Measurements from ENCODE around the gene HDAC7. TPM values are rescaled to one million over a fixed set of nuclear protein-coding genes. Genes with fewer than 3 reads are reported as not detected.

Gene HDAC7
- total RNA-seq, 1 experiment from 2014 or later: 44.2 TPM

DNA sequence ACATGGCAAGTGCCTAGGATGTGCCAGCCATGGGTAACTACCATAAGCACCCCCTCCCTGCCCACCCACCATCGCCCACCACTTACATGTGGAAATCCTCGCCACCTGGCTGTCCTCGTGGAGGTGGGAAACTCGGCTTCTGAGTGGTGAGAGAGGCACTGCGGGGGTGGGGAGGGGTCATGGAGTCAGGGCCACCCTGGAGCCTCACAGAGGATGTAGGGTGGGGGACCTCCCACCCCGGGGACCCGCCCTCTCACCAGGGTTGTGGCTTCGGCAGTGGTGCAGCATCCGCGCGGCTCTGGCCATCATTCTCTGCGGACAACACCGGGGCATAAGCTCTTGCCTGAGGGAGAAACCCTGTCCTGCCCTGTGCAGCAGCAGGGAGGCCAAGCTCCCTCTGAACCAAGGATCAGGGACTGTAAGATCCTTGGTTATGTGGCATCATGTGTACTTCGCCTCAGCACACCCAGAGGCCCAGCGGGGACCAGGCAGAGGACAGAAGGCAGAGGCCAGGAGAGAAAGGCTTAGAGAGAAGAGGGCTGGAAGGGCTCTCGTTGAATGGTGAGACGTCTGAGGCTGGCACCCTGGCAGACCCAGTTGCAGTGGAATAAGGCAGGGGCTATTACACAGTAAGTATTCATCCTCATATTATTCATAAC, 81.6 kb downstream of the HDAC7 start:
- ChIA-PET CTCF (no interaction called here), POLR2A (ENCODE audit: unreplicated experiment) (no interaction called here)
- H3K9ac ChIP-seq (ENCODE audit: low read length): no peak overlapping the region

GRCh38 chr12:47736877-47737676, 82.6 kb downstream of the HDAC7 start:
- no peaks in the 10 kb centered on the region for H4K20me1 ChIP-seq (ENCODE audit: low read length)
- no peaks in the 10 kb centered on the region for H3K27me3 ChIP-seq (ENCODE audit: low read length)
- DNase-seq (no peak), ATAC-seq (no peak; the same call in 1 of the 2 replicates)
- intact Hi-C loops (cut with micrococcal nuclease): no loop called here
- no peaks in the 10 kb centered on the region for H3K36me3 ChIP-seq (ENCODE audit: low read depth, low read length)
- no peaks in the 10 kb centered on the region for H3K79me2 ChIP-seq (ENCODE audit: low read length)
- no peak overlapping the region for H3K4me3 ChIP-seq (ENCODE audit: low read length)
- H3K4me1 ChIP-seq (ENCODE audit: insufficient read depth, low read length): peaks cover 9% of the 10 kb centered on the region; the same call in 1 of the 2 replicates
- no peaks in the 10 kb centered on the region for H3F3A ChIP-seq (ENCODE audit: low read length, unreplicated experiment)
- ChIA-PET CTCF (no interaction called here), POLR2A (ENCODE audit: unreplicated experiment) (interaction anchor here (0.7 kb wide), 1 partner anchor 22 kb away, joined by 3 read pairs; the partner anchor contains the start of gene RAPGEF3)
- no peak overlapping the region for H2AFZ ChIP-seq (ENCODE audit: low read length)
- H3K4me2 ChIP-seq (ENCODE audit: low read length): no peak overlapping the region
- no peaks in the 10 kb centered on the region for H3K9me2 ChIP-seq (replicated peaks; ENCODE audit: low read length)
- no peak overlapping the region for H3K9ac ChIP-seq (ENCODE audit: low read length)
- no TSS peak for BruUV-seq (replicated peaks)
- no peaks in the 10 kb centered on the region for H3K9me3 ChIP-seq (ENCODE audit: low read length)
- no peak overlapping the region for H3K27ac ChIP-seq (ENCODE audit: low read length)
- no peak for TF ChIP-seq CTCF (conservative IDR thresholded peaks at IDR 0.05; ENCODE audit: low read depth, low read length)

More for the DNA sequence above, 81.6 kb downstream of the HDAC7 start:
- Histone ChIP-seq H3K27ac (ENCODE audit: low read length) (no peak overlapping the region), H3K9me2 (replicated peaks; ENCODE audit: low read length) (no peaks in the 10 kb centered on the region), H3K4me1 (ENCODE audit: insufficient read depth, low read length) (peaks cover 13% of the 10 kb centered on the region; the same call in 1 of the 2 replicates), H3K4me2 (ENCODE audit: low read length) (no peak overlapping the region), H3K9me3 (ENCODE audit: low read length) (no peaks in the 10 kb centered on the region), H2AFZ (ENCODE audit: low read length) (no peak overlapping the region), H3K79me2 (ENCODE audit: low read length) (no peaks in the 10 kb centered on the region), H3K4me3 (ENCODE audit: low read length) (no peak overlapping the region), H4K20me1 (ENCODE audit: low read length) (no peaks in the 10 kb centered on the region), H3F3A (ENCODE audit: low read length, unreplicated experiment) (no peaks in the 10 kb centered on the region), H3K36me3 (ENCODE audit: low read depth, low read length) (no peaks in the 10 kb centered on the region), H3K27me3 (ENCODE audit: low read length) (no peaks in the 10 kb centered on the region)
- BruUV-seq (replicated peaks): no TSS peak
- intact Hi-C loops (cut with micrococcal nuclease): no loop called here
- no peak for ATAC-seq
- TF ChIP-seq EZH2 (IDR thresholded peaks at IDR 0.05; ENCODE audit: low read length, unreplicated experiment) (no peak), EZH2phosphoT487 (IDR thresholded peaks at IDR 0.05; ENCODE audit: borderline replicate concordance, low read length) (no peak), CTCF (conservative IDR thresholded peaks at IDR 0.05; ENCODE audit: low read depth, low read length) (no peak)
- no peak for DNase-seq

DNA sequence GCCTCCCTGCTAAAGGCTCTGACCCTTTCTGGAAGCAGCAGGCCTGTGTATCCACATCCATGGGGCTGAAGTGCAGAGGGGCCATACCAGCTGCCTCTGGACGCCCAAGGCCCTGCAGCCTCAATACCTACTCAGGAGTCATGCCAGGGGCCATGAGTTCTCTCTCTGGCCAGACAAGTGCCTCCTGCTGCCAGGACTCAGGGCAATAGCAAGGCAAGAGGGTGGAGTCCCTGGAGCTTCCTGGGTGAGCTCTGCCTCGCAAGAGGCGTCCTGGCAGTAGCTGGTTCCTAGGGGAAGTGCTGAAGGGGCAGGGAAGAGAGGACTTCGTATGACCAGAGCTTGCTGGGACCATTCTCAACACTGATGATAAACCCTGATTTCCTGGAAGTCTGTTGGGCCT, 83.5 kb downstream of the HDAC7 start:
- no peaks in the 10 kb centered on the region for H3F3A ChIP-seq (ENCODE audit: low read length, unreplicated experiment)
- no peak overlapping the region for H2AFZ ChIP-seq (ENCODE audit: low read length)
- no peak overlapping the region for H3K27ac ChIP-seq (ENCODE audit: low read length)
- H3K9me3 ChIP-seq (ENCODE audit: low read length): no peaks in the 10 kb centered on the region
- intact Hi-C loops (cut with micrococcal nuclease): no loop called here
- H4K20me1 ChIP-seq (ENCODE audit: low read length): no peaks in the 10 kb centered on the region
- POLR2A ChIA-PET (ENCODE audit: unreplicated experiment): no interaction called here
- ATAC-seq (no peak), DNase-seq (no peak)
- no peak overlapping the region for H3K4me2 ChIP-seq (ENCODE audit: low read length)
- H3K27me3 ChIP-seq (ENCODE audit: low read length): no peaks in the 10 kb centered on the region
- peaks cover 7% of the 10 kb centered on the region; the same call in 1 of the 2 replicates for H3K4me1 ChIP-seq (ENCODE audit: insufficient read depth, low read length)
- H3K4me3 ChIP-seq (ENCODE audit: low read length): no peak overlapping the region
- BruUV-seq (replicated peaks): no TSS peak
- H3K9me2 ChIP-seq (replicated peaks; ENCODE audit: low read length): no peaks in the 10 kb centered on the region
- H3K79me2 ChIP-seq (ENCODE audit: low read length): no peaks in the 10 kb centered on the region
- TF ChIP-seq EZH2 (IDR thresholded peaks at IDR 0.05; ENCODE audit: low read length, unreplicated experiment) (no peak), EZH2phosphoT487 (IDR thresholded peaks at IDR 0.05; ENCODE audit: borderline replicate concordance, low read length) (no peak), CTCF (conservative IDR thresholded peaks at IDR 0.05; ENCODE audit: low read depth, low read length) (no peak)
- CTCF ChIA-PET: no interaction called here
- H3K36me3 ChIP-seq (ENCODE audit: low read depth, low read length): no peaks in the 10 kb centered on the region
- no peak overlapping the region for H3K9ac ChIP-seq (ENCODE audit: low read length)

Measured in PC-3 (cell line).